ENCODE results near the gene TMEM120B.
A peak's percentile ranks its signal among the peaks of the same experiment; 100 is the strongest.
"Not testable (repeated sequence)": the region's sequence is repeated elsewhere in the genome, so short reads cannot be mapped to it uniquely, and the experiment has no call there.

The TMEM120B gene

GRCh38 chr12:121709478-121709961, 3.0 kb upstream of the TMEM120B start:
- no peak for DNase-seq

GRCh38 chr12:121711361-121712189, 977 bp upstream of the TMEM120B start:
- peak in 1 of 2 donors; percentile 14 for DNase-seq

- peak; percentile 38 to 57 for DNase-seq
Measured at GRCh38 chr12:121712190-121712460, 427 bp upstream of the TMEM120B start.

- DNase-seq, result no peak
Measured at GRCh38 chr12:121713257-121713777, 765 bp downstream of the TMEM120B start.

GRCh38 chr12:121713793-121714192, 1.2 kb downstream of the TMEM120B start:
- DNase-seq, result peak in 1 of 2 donors; percentile 11

- DNase-seq, result not testable (repeated sequence)
Measured at GRCh38 chr12:121715055-121715454, 2.5 kb downstream of the TMEM120B start.

GRCh38 chr12:121715862-121716435, 3.4 kb downstream of the TMEM120B start:
- DNase-seq, result no peak

- DNase-seq, result no peak
Measured at GRCh38 chr12:121717041-121717699, 4.6 kb downstream of the TMEM120B start.

- DNase-seq, result no peak
Measured at GRCh38 chr12:121718653-121719239, 6.2 kb downstream of the TMEM120B start.

GRCh38 chr12:121719926-121720414, 7.4 kb downstream of the TMEM120B start:
- peak in 1 of 2 donors; percentile 8 for DNase-seq

GRCh38 chr12:121720762-121721161, 8.2 kb downstream of the TMEM120B start:
- DNase-seq, result no peak

- DNase-seq, result no peak
Measured at GRCh38 chr12:121722511-121722910, 10.0 kb downstream of the TMEM120B start.

GRCh38 chr12:121723200-121723599, 10.6 kb downstream of the TMEM120B start:
- no peak for DNase-seq

- no peak for DNase-seq
Measured at GRCh38 chr12:121724925-121725324, 12.4 kb downstream of the TMEM120B start.

- no peak for DNase-seq
Measured at GRCh38 chr12:121725423-121725822, 12.9 kb downstream of the TMEM120B start.

GRCh38 chr12:121729021-121729420, 16.5 kb downstream of the TMEM120B start:
- DNase-seq, result no peak

GRCh38 chr12:121731473-121731872, 18.9 kb downstream of the TMEM120B start:
- no peak for DNase-seq

GRCh38 chr12:121733849-121734248, 21.3 kb downstream of the TMEM120B start:
- DNase-seq, result no peak

- DNase-seq, result no peak
Measured at GRCh38 chr12:121738340-121738858, 25.8 kb downstream of the TMEM120B start.

- no peak for DNase-seq
Measured at GRCh38 chr12:121740847-121741246, 28.3 kb downstream of the TMEM120B start.

GRCh38 chr12:121741743-121742142, 29.2 kb downstream of the TMEM120B start:
- DNase-seq, result peak; percentile 46 to 65

GRCh38 chr12:121745545-121745944, 33.0 kb downstream of the TMEM120B start:
- DNase-seq, result not testable (repeated sequence)

GRCh38 chr12:121748218-121748570, 35.6 kb downstream of the TMEM120B start:
- no peak for DNase-seq
